ENCODE results near the gene DOK3. TPM values are rescaled to one million over a fixed set of nuclear protein-coding genes. Genes with fewer than 3 reads are reported as not detected.

DOK3 gene
- total RNA-seq, 1 experiment from 2014 or later: 16.4 TPM

DNA sequence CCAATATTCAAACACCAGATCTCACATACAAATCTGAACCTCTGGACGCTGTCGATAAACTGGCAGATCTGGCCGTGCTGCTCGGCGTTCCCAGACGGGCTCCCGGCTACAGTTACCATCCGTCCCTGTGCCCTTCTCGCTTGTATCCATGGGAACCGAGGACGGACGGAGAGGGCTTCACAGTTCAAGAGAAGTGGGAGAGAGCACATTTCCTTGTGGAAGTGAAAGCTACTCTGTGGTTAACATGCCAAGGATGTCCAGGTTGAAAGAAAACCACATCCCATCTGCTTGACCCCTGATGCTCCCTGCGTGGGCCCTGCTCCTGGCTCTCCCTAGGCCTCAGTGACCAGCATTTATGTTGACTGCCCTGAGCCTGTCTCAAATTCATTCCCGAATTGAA, 29.9 kb downstream of the DOK3 start:
- no peak overlapping the region for H3K4me2 ChIP-seq (ENCODE audit: insufficient read depth, insufficient read length, low read length)
- Mint-ChIP-seq H3K27ac (peak overlapping the region in 1 of 3 experiments; percentile 95; a peak in 3 of 7 replicates), H3K4me1 (peaks cover 17 to 25% of the 10 kb centered on the region in 2 experiments), H3K27me3 (ENCODE audit: low read depth) (no peaks in the 10 kb centered on the region; the same call in none of the 2 replicates), H3K4me3 (peak overlapping the region in 1 of 2 experiments; percentile 36; a peak in 1 of 5 replicates), H3K36me3 (ENCODE audit: insufficient read depth in 1 of 3, low read depth in 3 of 3) (peaks cover 17 to 47% (median 42%) of the 10 kb centered on the region in 3 experiments), H3K9me3 (no peaks in the 10 kb centered on the region)
- H4K20me1 ChIP-seq (ENCODE audit: control insufficient read depth, insufficient read depth, insufficient read length): no peaks in the 10 kb centered on the region
- no peak overlapping the region for H3K23ac ChIP-seq (ENCODE audit: insufficient read length, low read depth, low read length)
- no peak overlapping the region for H2BK20ac ChIP-seq (ENCODE audit: low read depth, low read length, poor library complexity, severe bottlenecking)
- no peak overlapping the region for H3K56ac ChIP-seq (ENCODE audit: insufficient read length, low read depth, low read length)
- peaks cover 4% of the 10 kb centered on the region; the same call in 1 of the 2 replicates for H3K4me1 ChIP-seq (ENCODE audit: insufficient read depth, low read length)
- no peak overlapping the region for H4K5ac ChIP-seq (ENCODE audit: insufficient read length, low read depth, low read length)
- no peak overlapping the region for H3K9ac ChIP-seq (ENCODE audit: extremely low read depth, insufficient read length, low read length)
- H3K23me2 ChIP-seq (ENCODE audit: insufficient read length, low read depth, low read length, poor library complexity, severe bottlenecking): no peaks in the 10 kb centered on the region
- no peak for DNase-seq
- H3K14ac ChIP-seq (ENCODE audit: insufficient read depth, low read length): no peak overlapping the region
- no peak overlapping the region for H3T11ph ChIP-seq (ENCODE audit: low read length)
- H3K18ac ChIP-seq (ENCODE audit: insufficient read length, low read depth, low read length): no peak overlapping the region
- no peaks in the 10 kb centered on the region for H3K79me1 ChIP-seq (ENCODE audit: insufficient read depth, low read depth, low read length, poor library complexity, severe bottlenecking)
- H2BK5ac ChIP-seq (ENCODE audit: insufficient read length, low read length): no peak overlapping the region
- TF ChIP-seq, protein P1, sequence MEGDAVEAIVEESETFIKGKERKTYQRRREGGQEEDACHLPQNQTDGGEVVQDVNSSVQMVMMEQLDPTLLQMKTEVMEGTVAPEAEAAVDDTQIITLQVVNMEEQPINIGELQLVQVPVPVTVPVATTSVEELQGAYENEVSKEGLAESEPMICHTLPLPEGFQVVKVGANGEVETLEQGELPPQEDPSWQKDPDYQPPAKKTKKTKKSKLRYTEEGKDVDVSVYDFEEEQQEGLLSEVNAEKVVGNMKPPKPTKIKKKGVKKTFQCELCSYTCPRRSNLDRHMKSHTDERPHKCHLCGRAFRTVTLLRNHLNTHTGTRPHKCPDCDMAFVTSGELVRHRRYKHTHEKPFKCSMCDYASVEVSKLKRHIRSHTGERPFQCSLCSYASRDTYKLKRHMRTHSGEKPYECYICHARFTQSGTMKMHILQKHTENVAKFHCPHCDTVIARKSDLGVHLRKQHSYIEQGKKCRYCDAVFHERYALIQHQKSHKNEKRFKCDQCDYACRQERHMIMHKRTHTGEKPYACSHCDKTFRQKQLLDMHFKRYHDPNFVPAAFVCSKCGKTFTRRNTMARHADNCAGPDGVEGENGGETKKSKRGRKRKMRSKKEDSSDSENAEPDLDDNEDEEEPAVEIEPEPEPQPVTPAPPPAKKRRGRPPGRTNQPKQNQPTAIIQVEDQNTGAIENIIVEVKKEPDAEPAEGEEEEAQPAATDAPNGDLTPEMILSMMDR (conservative IDR thresholded peaks at IDR 0.05): no peak
- H2AK5ac ChIP-seq (ENCODE audit: insufficient read length, low read length): no peak overlapping the region
- H4K91ac ChIP-seq (ENCODE audit: insufficient read length, low read depth, low read length): no peak overlapping the region
- no peak overlapping the region for H3K27ac ChIP-seq (ENCODE audit: insufficient read length, low read depth, low read length)
- no peaks in the 10 kb centered on the region for H3K27me3 ChIP-seq (ENCODE audit: insufficient read depth, low read length)
- no CpG with 5 or more reads among the region's 14 CpGs for WGBS (ENCODE audit: extremely low coverage, insufficient read length, low lambda C conversion rate)
- H2BK12ac ChIP-seq (ENCODE audit: insufficient read length, low read depth, low read length): no peak overlapping the region
- no peak overlapping the region for H3K4ac ChIP-seq (ENCODE audit: low read depth, low read length)
- H3K9me3 ChIP-seq (ENCODE audit: control insufficient read depth, low read depth, low read length): no peaks in the 10 kb centered on the region
- no peaks in the 10 kb centered on the region for H3K79me2 ChIP-seq (ENCODE audit: insufficient read depth, low read length)
- no peak overlapping the region for H2AFZ ChIP-seq (ENCODE audit: low read length)
- no peak overlapping the region for H4K8ac ChIP-seq (replicated peaks; ENCODE audit: insufficient read length, low read depth, low read length)
- H2BK15ac ChIP-seq (ENCODE audit: low read depth, low read length): no peak overlapping the region
- no peak overlapping the region for H2BK120ac ChIP-seq (ENCODE audit: low read depth, low read length, poor library complexity, severe bottlenecking)
